Effector memory CD8-positive, alpha-beta T cell (primary cell): Measurements from ENCODE around the gene TTC1.

Experiments
- ATAC-seq: fragments of 150-1000 bp; cut with Tn5 transposase; replicated peaks from 2 replicates; pipeline ENCODE4 v1.10.0; 2021; ENCODE audit warnings: mild to moderate bottlenecking, moderate library complexity
- DNase-seq, 3 experiments: peaks; one replicate each; pipeline ENCODE4 v3.0.0; 2021
- H3K27ac Mint-ChIP-seq, 2 donors: one replicate each; pipeline ENCODE4 v1.8.0; 2022; ENCODE audit warnings: mild to moderate bottlenecking in 2 of 2, mixed read lengths in 2 of 2, moderate library complexity in 2 of 2
- H3K27me3 Mint-ChIP-seq, 2 donors: one replicate each; pipeline ENCODE4 v1.8.0; 2022; ENCODE audit warnings: mixed read lengths in 2 of 2
- H3K36me3 Mint-ChIP-seq: one replicate; pipeline ENCODE4 v1.8.0; 2022; ENCODE audit warnings: mild to moderate bottlenecking, moderate library complexity, mixed read lengths; ENCODE audit not compliant: insufficient read depth
- H3K4me1 Mint-ChIP-seq, 2 donors: one replicate each; pipeline ENCODE4 v1.8.0; 2022; ENCODE audit warnings: low read depth in 2 of 2, mixed read lengths in 2 of 2
- H3K4me3 Mint-ChIP-seq, 2 donors: one replicate each; pipeline ENCODE4 v1.8.0; 2022; ENCODE audit warnings: mild to moderate bottlenecking in 2 of 2, mixed read lengths in 2 of 2, moderate library complexity in 2 of 2
- H3K9me3 Mint-ChIP-seq, 2 donors: one replicate each; pipeline ENCODE4 v1.8.0; 2022; ENCODE audit warnings: mixed read lengths in 2 of 2

The TTC1 gene

GRCh38 chr5:160090059-160090458, 81.1 kb downstream of the TTC1 start:
- no peak overlapping the region for H3K4me3 Mint-ChIP-seq
- peaks cover 40% of the 10 kb centered on the region for H3K36me3 Mint-ChIP-seq
- peaks cover 0 to 4% of the 10 kb centered on the region in 2 donors for H3K4me1 Mint-ChIP-seq
- no peak for DNase-seq
- H3K27ac Mint-ChIP-seq = peak overlapping the region; percentile 41 to 47
- H3K27me3 Mint-ChIP-seq = no peaks in the 10 kb centered on the region
- ATAC-seq = no peak
- no peaks in the 10 kb centered on the region for H3K9me3 Mint-ChIP-seq

- ATAC-seq (no peak), DNase-seq (no peak)
- Mint-ChIP-seq H3K36me3 (peaks cover 49% of the 10 kb centered on the region), H3K9me3 (no peaks in the 10 kb centered on the region), H3K27ac (no peak overlapping the region), H3K4me3 (no peak overlapping the region), H3K27me3 (no peaks in the 10 kb centered on the region), H3K4me1 (peaks cover 0 to 4% of the 10 kb centered on the region in 2 donors)
Measured at GRCh38 chr5:160092514-160092913, 83.6 kb downstream of the TTC1 start.

GRCh38 chr5:160092960-160093707, 84.2 kb downstream of the TTC1 start:
- no peak overlapping the region for H3K4me3 Mint-ChIP-seq

GRCh38 chr5:160096178-160096577, 87.2 kb downstream of the TTC1 start:
- no peak overlapping the region for H3K4me3 Mint-ChIP-seq

More at GRCh38 chr5:160092960-160093707, 84.2 kb downstream of the TTC1 start:
- Mint-ChIP-seq H3K36me3 (peaks cover 49% of the 10 kb centered on the region), H3K9me3 (no peaks in the 10 kb centered on the region), H3K27ac (no peak overlapping the region), H3K27me3 (no peaks in the 10 kb centered on the region), H3K4me1 (peaks cover 3% of the 10 kb centered on the region in 2 donors)
- DNase-seq (no peak), ATAC-seq (no peak)

GRCh38 chr5:160097991-160098390, 89.1 kb downstream of the TTC1 start:
- H3K4me3 Mint-ChIP-seq = no peak overlapping the region
- peaks cover 35% of the 10 kb centered on the region for H3K36me3 Mint-ChIP-seq
- no peak for ATAC-seq
- H3K9me3 Mint-ChIP-seq = no peaks in the 10 kb centered on the region
- H3K4me1 Mint-ChIP-seq = peaks cover 5 to 6% of the 10 kb centered on the region in 2 donors
- DNase-seq = no peak
- no peaks in the 10 kb centered on the region for H3K27me3 Mint-ChIP-seq
- peak overlapping the region in 1 of 2 donors; percentile 23 for H3K27ac Mint-ChIP-seq

More at GRCh38 chr5:160096178-160096577, 87.2 kb downstream of the TTC1 start:
- peaks cover 43% of the 10 kb centered on the region for H3K36me3 Mint-ChIP-seq
- no peak for ATAC-seq
- no peaks in the 10 kb centered on the region for H3K9me3 Mint-ChIP-seq
- peaks cover 3 to 5% of the 10 kb centered on the region in 2 donors for H3K4me1 Mint-ChIP-seq
- H3K27ac Mint-ChIP-seq = no peak overlapping the region
- no peak for DNase-seq
- no peaks in the 10 kb centered on the region for H3K27me3 Mint-ChIP-seq

- Mint-ChIP-seq H3K9me3 (no peaks in the 10 kb centered on the region), H3K27ac (peak overlapping the region; percentile 20 to 65), H3K4me3 (no peak overlapping the region), H3K27me3 (no peaks in the 10 kb centered on the region), H3K36me3 (peaks cover 60% of the 10 kb centered on the region), H3K4me1 (peaks cover 13 to 24% of the 10 kb centered on the region in 2 donors)
- ATAC-seq (no peak), DNase-seq (no peak)
Measured at GRCh38 chr5:160105686-160106360, 96.9 kb downstream of the TTC1 start.

- peaks cover 69% of the 10 kb centered on the region for H3K36me3 Mint-ChIP-seq
- peaks cover 11 to 21% of the 10 kb centered on the region in 2 donors for H3K4me1 Mint-ChIP-seq
- H3K27me3 Mint-ChIP-seq = no peaks in the 10 kb centered on the region
- H3K27ac Mint-ChIP-seq = no peak overlapping the region
- DNase-seq (no peak), ATAC-seq (no peak)
- H3K4me3 Mint-ChIP-seq = no peak overlapping the region
- no peaks in the 10 kb centered on the region for H3K9me3 Mint-ChIP-seq
Measured at GRCh38 chr5:160108124-160108523, 99.2 kb downstream of the TTC1 start.
